Testis (tissue), 2 donors: ENCODE measurements around the gene GNGT2.

Experiments
- CTCF ChIP-seq, 3 experiments: fragments of 450-650 bp in 2 of 3; fragments of 200-600 bp in 1 of 3; sonication (generic) in 1 of 3; IDR thresholded peaks; one replicate each; pipeline ENCODE4 v1.5.1; 2016 to 2019; ENCODE audit warnings: antibody characterized with exemption in 3 of 3, mild to moderate bottlenecking in 2 of 3, moderate library complexity in 1 of 3
- POLR2A ChIP-seq: fragments of 450-650 bp; IDR thresholded peaks from one replicate; pipeline ENCODE4 v1.6.1; 2017; ENCODE audit warnings: antibody characterized with exemption, mild to moderate bottlenecking, moderate library complexity

DNA sequence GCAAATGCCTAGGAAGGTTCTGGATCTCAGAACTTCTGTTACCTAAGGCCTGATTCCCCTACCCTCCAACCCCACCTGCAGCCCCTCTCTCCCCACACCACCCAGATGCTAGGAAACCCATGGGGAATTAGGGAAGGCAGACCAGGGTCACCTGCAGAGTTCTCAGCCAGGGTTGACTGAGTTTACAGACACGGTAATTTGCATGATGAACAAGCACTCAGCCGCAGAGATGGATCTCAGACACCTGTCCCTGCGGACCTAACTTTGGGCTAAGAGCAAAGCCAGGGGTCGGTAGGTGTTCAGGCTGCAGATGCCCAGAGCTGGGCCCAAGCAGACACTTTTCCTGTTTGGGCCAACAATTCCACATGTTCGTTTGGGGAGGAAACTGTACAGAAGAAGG is 3.0 kb upstream of the GNGT2 start:
- TF ChIP-seq CTCF (IDR thresholded peaks at IDR 0.05) (no peak), POLR2A (no peak)
